HEK293T (cell line): ENCODE data around the gene YY1.
A peak's percentile ranks its signal among the peaks of the same experiment; 100 is the strongest.
"Not testable (repeated sequence)": the region's sequence is repeated elsewhere in the genome, so short reads cannot be mapped to it uniquely, and the experiment has no call there.

Experiments
- CTCF ChIA-PET: fragments of 350-600 bp; formaldehyde crosslinking; extraction: SDS; loops from one replicate; lab custom pipeline; 2021; ENCODE audit warnings: antibody characterized with exemption, inconsistent platforms; lab: Yijun Ruan, JAX
- POLR2A ChIA-PET: fragments of 350-600 bp; formaldehyde crosslinking; extraction: SDS; loops from one replicate; lab custom pipeline; 2020; ENCODE audit warnings: antibody characterized with exemption, inconsistent platforms; lab: Yijun Ruan, JAX
- DNase-seq: peaks from one replicate; pipeline ENCODE4 v3.0.0; 2012; ENCODE audit warnings: mixed read lengths; ENCODE audit errors: extremely low spot score
- ARNT ChIP-seq: fragments of 450-650 bp; IDR thresholded peaks from 2 replicates; pipeline ENCODE4 v1.6.1; 2017; ENCODE audit warnings: mild to moderate bottlenecking
- BHLHE40 ChIP-seq: fragments of 450-650 bp; IDR thresholded peaks from 2 replicates; pipeline ENCODE4 v1.6.1; 2016; ENCODE audit warnings: mild to moderate bottlenecking, moderate library complexity, borderline replicate concordance
- CTBP1 ChIP-seq: fragments of 450-650 bp; IDR thresholded peaks from 2 replicates; pipeline ENCODE4 v1.6.1; 2016; ENCODE audit warnings: borderline replicate concordance
- ELF4 ChIP-seq: fragments of 450-650 bp; IDR thresholded peaks from 2 replicates; pipeline ENCODE4 v1.6.1; 2017; ENCODE audit warnings: antibody characterized with exemption
- FOXA1 ChIP-seq: fragments of 450-650 bp; IDR thresholded peaks from 2 replicates; pipeline ENCODE4 v1.6.1; 2016; ENCODE audit warnings: mild to moderate bottlenecking
- FOXK2 ChIP-seq: fragments of 450-650 bp; IDR thresholded peaks from 2 replicates; pipeline ENCODE4 v1.6.1; 2016; ENCODE audit warnings: mild to moderate bottlenecking
- FOXM1 ChIP-seq: fragments of 450-650 bp; IDR thresholded peaks from 2 replicates; pipeline ENCODE4 v1.6.1; 2017; ENCODE audit warnings: mild to moderate bottlenecking, borderline replicate concordance
- HDGF ChIP-seq: fragments of 450-650 bp; IDR thresholded peaks from 2 replicates; pipeline ENCODE4 v1.6.1; 2017; ENCODE audit warnings: antibody characterized with exemption, borderline replicate concordance
- L3MBTL2 ChIP-seq: fragments of 450-650 bp; conservative IDR thresholded peaks from 2 replicates; pipeline ENCODE4 v1.6.1; 2016; ENCODE audit warnings: mild to moderate bottlenecking
- LEF1 ChIP-seq: fragments of 450-650 bp; IDR thresholded peaks from 2 replicates; pipeline ENCODE4 v1.6.1; 2017; ENCODE audit warnings: mild to moderate bottlenecking, borderline replicate concordance
- NFRKB ChIP-seq: fragments of 450-650 bp; IDR thresholded peaks from 2 replicates; pipeline ENCODE4 v1.6.1; 2016; ENCODE audit warnings: mild to moderate bottlenecking, moderate library complexity
- SP1 ChIP-seq: fragments of 450-650 bp; IDR thresholded peaks from 2 replicates; pipeline ENCODE4 v1.6.1; 2017
- SUZ12 ChIP-seq: fragments of 450-650 bp; IDR thresholded peaks from 2 replicates; pipeline ENCODE4 v1.6.1; 2016; ENCODE audit warnings: mild to moderate bottlenecking
- TARDBP ChIP-seq: fragments of 450-650 bp; IDR thresholded peaks from 2 replicates; pipeline ENCODE4 v1.6.1; 2016
- ZNF384 ChIP-seq: fragments of 450-650 bp; IDR thresholded peaks from 2 replicates; pipeline ENCODE4 v1.6.1; 2016
- TF ChIP-seq, protein P1 (sequence below): fragments of 450-650 bp; IDR thresholded peaks from 2 replicates; pipeline ENCODE4 v1.6.1; 2016

YY1 gene

DNA sequence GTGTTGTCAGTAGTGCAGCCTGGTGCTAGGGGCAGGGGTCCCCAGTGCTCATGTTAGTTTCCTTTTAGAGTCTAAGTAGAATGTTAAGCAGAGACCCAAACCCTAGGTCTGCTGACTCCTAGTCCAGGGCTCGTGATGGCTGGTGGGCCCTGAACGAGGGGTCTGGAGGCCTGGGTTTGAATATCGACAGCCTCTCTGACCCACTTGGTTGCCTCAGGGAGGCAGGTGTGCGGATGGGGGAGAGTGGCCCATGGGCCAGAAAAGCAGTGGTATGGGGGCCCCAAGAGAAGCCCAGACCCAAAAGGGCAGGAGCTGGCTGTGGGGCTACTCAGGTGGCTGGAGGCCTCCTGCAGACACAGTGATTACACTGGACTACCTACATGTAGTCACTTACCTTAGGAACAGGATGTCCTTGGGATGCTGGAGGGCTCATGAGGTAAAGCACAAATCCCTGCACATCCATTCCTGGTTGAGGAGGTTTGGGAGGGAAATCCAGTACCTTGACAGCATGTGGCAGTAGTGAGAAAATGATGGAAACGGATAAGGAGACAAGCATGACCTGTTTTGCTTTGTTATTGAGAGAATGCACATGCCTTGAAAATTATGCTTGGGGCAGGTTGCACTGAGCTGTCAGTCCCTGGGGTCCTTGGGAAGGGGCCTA is 69.0 kb downstream of the YY1 start:
- ChIA-PET CTCF (no interaction called here), POLR2A (interaction anchor here (1.4 kb wide), 1 partner anchor 17 kb away, joined by 4 read pairs; no protein-coding TSS in a partner anchor)
- DNase-seq, result no peak
- TF ChIP-seq SP1, result no peak
- peak; percentile 49; the same call in 1 of the 2 replicates for TF ChIP-seq L3MBTL2

DNA sequence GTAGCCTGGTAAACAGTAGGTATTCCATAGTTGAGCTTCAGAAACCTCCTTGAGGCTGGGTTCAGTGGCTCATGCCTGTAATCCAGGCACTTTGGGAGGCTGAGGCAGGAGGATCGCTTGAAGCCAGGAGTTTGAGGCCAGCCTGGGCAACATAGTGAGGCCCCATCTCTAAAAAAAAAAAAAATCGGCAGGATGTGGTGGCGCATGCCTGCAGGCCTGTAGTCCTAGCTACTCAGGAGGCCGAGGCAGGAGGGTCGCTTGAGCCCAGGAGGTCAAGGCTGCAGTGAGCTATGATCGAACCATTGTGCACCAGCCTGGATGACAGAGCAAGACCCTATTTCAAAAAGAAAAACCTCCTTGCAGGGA is 69.5 kb downstream of the YY1 start:
- DNase-seq, CTCF ChIA-PET: not testable (repeated sequence)
- POLR2A ChIA-PET, result interaction anchor here (1.4 kb wide), 1 partner anchor 18 kb away, joined by 4 read pairs; no protein-coding TSS in a partner anchor

DNA sequence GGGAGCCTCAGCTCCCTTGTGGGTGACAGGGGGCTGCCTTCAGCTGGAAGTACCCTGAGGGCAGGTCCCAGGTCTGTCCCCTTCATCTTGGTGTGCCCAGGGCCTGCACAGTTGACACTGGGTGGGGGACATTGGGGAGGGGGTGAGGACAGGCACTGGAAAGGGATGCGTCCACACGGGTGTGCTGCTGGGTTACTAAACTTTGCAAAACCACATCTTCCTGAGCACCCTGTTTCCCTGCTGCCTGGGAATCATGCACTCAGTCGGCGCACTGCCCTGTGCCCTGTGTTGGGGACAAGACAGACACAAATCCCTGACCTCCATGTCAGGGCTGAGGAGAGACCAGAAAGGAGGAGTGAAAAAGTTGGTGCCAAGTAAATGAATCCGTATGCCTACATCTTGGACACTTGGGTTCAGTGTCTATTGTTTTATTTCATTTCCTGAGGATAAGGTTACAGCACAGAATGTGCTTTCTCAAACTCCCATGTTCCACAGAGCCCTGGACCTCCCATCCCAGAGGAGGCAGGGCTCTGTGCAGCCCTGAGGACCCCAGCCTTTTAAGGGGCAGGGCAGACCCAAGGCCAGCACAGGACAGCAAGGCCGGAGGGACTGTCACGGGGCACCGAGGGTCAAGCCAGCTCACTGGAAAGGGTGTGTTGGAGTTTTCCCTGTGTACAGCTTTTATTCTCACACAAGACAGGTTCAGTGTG is 70.2 kb downstream of the YY1 start:
- ChIA-PET POLR2A (interaction anchor here (1.4 kb wide), 1 partner anchor 19 kb away, joined by 4 read pairs; no protein-coding TSS in a partner anchor), CTCF (no interaction called here)
- DNase-seq, result no peak
- TF ChIP-seq FOXM1, result no peak
- TF ChIP-seq, protein P1, sequence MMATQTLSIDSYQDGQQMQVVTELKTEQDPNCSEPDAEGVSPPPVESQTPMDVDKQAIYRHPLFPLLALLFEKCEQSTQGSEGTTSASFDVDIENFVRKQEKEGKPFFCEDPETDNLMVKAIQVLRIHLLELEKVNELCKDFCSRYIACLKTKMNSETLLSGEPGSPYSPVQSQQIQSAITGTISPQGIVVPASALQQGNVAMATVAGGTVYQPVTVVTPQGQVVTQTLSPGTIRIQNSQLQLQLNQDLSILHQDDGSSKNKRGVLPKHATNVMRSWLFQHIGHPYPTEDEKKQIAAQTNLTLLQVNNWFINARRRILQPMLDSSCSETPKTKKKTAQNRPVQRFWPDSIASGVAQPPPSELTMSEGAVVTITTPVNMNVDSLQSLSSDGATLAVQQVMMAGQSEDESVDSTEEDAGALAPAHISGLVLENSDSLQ, result no peak
- TF ChIP-seq CTBP1, result no peak
- no peak for TF ChIP-seq ZNF384
- TF ChIP-seq SUZ12, result no peak
- TF ChIP-seq FOXK2, result no peak
- no peak for TF ChIP-seq TARDBP
- no peak for TF ChIP-seq FOXA1
- no peak for TF ChIP-seq BHLHE40
- TF ChIP-seq ELF4, result no peak
- TF ChIP-seq NFRKB, result no peak
- TF ChIP-seq ARNT, result no peak
- no peak for TF ChIP-seq HDGF
- no peak for TF ChIP-seq SP1
- TF ChIP-seq L3MBTL2, result no peak

More for the DNA sequence above, 69.5 kb downstream of the YY1 start:
- TF ChIP-seq L3MBTL2, result 0 out of 2 replicates have a peak, but pooled peaks have one; percentile 8

GRCh38 chr14:100312110-100312876 is 73.3 kb downstream of the YY1 start:
- POLR2A ChIA-PET, CTCF ChIA-PET: not testable (repeated sequence)

DNA sequence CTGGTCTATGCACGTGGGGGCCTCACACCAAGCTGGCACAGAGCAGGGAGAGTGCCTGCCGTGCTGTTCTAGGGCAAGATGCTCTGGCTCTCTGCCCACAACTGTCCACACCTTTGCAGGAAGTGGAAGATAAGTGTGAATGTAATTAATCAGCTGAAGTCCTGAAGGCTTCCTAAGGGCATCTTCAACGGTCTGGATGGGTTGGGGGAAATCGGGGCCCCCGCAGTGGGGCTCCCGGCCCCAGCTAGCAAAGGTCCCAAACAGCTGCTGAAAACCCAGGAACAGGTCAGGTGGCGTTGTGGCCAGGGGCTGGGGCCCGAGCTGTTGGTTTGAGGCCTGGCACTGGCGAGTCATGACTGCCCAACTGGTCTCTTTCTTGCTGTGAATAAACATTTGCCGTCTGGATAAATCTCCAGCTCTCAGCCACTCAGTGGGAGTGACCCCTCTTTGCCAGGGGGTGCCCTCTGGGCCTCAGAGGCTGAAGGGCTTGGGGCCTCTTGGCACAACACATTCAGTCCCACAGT is 74.0 kb downstream of the YY1 start:
- no peak for TF ChIP-seq FOXM1
- no peak for TF ChIP-seq ARNT
- no peak for TF ChIP-seq SUZ12
- no peak for TF ChIP-seq ELF4
- TF ChIP-seq ZNF384, result no peak
- TF ChIP-seq TARDBP, result no peak
- TF ChIP-seq L3MBTL2, result no peak
- TF ChIP-seq, protein P1, result no peak
- TF ChIP-seq HDGF, result no peak
- TF ChIP-seq NFRKB, result no peak
- TF ChIP-seq LEF1, result no peak
- ChIA-PET POLR2A (no interaction called here), CTCF (no interaction called here)
- DNase-seq, result no peak

More at GRCh38 chr14:100312110-100312876, 73.3 kb downstream of the YY1 start:
- not testable (repeated sequence) for DNase-seq

GRCh38 chr14:100313464-100314230 is 74.7 kb downstream of the YY1 start:
- ChIA-PET POLR2A (no interaction called here), CTCF (no interaction called here)
- DNase-seq, result no peak
- no peak for TF ChIP-seq ZNF384

- no peak for DNase-seq
- ChIA-PET CTCF (no interaction called here), POLR2A (no interaction called here)
- TF ChIP-seq TARDBP (no peak), ELF4 (no peak), FOXK2 (no peak), HDGF (no peak), L3MBTL2 (no peak), CTBP1 (no peak), FOXM1 (no peak), ZNF384 (no peak), NFRKB (no peak), ARNT (no peak), SUZ12 (no peak), BHLHE40 (no peak), LEF1 (no peak), FOXA1 (no peak)
- TF ChIP-seq, protein P1, result no peak
Observed at GRCh38 chr14:100314724-100315123, 75.8 kb downstream of the YY1 start.
